Stimulated activated CD4-positive, alpha-beta T cell treated with anti-CD3 and anti-CD28 coated beads, Interleukin-4, amount 100 ng/mL, for 1 hour (primary cell): ENCODE results near the gene ABCC2.
"Not testable (repeated sequence)": the region's sequence is repeated elsewhere in the genome, so short reads cannot be mapped to it uniquely, and the experiment has no call there.

ENCODE experiments used
- DNase-seq: peaks from one replicate; pipeline ENCODE4 v3.0.0-alpha.2; 2020

The ABCC2 gene

DNA sequence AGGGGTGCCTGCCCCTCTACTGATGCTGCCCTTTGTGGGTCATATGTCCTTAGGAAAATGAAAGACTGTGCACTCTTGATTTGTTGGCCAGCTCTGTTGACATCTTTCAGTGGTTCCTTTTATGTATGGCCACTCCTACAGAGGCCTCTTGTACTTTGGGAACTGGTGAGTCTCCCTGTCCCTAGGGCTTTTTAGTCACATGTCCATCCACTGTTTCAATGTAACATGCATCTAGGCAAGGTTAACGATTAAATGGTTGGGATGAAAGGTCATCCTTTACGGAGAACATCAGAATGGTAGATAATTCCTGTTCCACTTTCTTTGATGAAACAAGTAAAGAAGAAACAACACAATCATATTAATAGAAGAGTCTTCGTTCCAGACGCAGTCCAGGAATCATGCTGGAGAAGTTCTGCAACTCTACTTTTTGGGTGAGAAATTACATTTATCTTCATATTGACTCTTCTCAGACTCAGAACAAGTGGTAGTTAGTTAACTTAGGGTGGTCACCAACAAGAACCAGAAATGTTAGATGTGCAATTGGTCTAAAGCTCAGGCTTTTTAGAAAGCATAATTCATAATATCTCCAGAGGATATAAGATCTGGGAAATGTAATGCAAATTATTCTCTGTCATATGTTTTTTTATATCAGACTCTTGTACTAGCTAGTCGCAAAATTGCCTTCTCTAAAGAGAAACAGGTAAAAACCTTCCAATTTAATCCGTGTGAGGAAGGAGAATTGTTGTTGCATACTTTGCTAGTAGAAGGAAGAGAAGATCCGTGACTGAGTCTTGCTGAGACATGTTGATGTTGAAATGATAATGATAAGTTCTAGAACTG is at the start of gene ABCC2:
TSS of gene ABCC2 (plus strand) at position 194 of the 840 bp plus-strand sequence. CDS start at position 399, 205 bp downstream.
- no peak for DNase-seq

DNA sequence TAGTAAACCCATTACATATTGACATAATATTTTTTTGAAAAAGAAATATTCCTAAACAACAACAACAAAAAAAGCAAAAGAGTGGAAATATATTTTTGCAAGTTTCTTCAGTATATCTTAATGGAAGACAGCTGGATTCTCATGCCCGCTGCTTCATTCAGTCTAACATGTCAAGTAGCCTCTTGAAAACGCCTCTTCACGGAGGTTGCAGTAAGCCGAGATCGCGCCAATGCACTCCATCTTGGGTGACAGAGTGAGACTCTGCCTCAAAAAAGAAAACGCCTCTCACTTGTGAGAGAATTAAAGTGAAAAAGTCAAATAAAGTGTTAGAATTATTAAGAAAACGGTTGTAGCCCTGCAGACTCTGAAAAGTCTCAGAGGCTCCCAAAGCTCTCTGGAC is 49.1 kb upstream of the ABCC2 start:
- DNase-seq: no peak

DNA sequence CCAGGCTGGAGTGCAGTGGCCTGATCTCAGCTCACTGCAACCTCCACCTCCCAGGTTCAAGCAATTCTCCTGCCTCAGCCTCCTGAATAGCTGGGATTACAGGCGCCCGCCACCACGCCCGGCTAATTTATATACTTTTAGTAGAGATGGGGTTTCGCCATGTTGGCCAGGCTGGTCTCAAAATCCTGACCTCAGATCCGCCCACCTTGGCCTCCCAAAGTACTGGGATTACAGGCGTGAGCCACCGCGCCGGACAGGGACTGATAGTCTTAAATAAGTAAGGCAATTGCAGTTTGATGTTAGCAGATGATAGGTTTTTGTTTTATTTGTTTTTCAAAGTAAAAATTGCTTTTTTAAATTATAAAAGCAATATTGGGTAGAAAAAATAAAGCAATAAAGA is 48.3 kb upstream of the ABCC2 start:
- DNase-seq: not testable (repeated sequence)

DNA sequence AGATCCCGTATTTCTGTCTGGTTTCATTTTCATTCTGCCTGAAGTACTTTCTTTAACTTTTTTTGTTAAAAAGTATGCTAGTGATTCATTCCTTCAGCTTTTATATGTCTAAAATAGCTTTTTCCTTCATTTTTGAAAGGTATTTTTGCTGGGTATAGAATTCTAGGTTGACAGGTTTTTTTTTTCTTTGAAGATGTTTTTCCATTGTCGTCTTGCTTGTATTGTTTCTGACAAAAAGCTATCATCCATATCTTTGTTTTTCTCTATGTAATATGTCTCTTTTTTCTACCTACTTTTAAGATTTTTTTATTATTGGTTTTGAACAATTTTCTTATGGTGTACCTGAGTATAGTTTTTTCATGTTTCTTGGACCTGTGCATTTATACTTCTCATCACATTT is 42.2 kb upstream of the ABCC2 start:
- no peak for DNase-seq

DNA sequence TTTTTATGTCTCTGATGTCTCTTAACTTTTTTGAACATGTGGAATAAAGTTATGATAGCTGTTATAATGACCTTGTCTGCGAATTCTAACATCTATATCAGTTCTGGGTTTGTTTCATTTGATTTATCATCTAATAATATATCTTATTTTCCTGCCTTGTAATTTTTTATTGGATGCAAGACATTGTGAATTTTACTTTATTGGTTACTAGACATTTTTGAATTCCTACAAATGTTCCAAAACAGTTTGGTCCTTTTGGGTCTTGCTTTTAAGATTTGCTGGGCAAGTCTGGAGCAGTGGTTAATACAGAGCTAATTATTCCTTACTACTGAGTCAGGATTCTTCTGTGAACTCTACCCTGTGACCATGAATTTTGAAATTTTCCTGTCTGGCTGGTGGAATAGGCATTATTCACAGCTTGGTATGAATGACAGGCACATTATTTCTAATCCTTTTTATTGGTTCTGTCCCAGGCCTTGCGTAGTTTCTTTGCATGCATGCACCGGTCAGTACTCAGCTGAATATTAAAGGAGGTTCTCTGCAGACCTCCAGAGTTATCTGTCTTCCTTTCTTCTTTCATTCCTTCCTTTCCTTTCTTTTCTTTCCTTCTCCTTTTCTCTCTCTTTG is 41.4 kb upstream of the ABCC2 start:
- DNase-seq: no peak

DNA sequence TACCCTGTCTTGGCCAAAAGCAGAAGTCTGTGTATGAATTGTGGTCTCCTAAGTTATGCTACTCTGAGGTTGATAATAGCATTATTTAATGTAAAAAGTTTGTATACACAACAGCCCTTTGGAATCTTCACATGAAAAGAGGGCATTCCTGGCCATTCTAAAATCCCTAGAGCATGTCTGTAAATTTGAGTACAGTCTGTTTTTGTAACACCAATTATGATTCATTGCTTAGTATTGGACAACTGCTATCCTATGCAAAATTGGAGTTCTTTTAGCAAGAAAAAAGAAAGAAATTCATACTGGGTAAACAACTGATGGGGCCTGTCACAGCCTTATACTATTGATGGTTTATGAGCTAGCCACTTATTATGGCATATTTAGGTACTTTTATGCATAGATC is 40.2 kb upstream of the ABCC2 start:
- no peak for DNase-seq

DNA sequence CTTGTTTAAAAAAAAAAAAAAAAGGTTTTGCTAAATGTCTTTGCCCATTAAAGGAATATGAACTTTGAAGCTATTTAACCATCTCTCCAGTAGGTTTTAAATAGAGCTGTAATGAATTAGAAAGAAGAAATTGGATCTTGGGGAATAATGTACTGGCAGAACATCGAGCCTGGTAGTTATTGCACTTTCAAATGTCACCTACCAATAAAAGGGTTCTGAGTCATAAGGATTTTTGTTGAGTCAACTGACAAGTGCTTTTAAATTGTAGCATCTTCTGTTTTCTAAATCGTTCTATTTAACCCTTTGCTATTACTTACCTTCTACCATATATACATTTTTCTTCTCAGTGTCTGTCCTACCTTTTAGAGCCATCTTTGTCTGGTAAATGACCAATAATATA is 39.7 kb upstream of the ABCC2 start:
- no peak for DNase-seq

DNA sequence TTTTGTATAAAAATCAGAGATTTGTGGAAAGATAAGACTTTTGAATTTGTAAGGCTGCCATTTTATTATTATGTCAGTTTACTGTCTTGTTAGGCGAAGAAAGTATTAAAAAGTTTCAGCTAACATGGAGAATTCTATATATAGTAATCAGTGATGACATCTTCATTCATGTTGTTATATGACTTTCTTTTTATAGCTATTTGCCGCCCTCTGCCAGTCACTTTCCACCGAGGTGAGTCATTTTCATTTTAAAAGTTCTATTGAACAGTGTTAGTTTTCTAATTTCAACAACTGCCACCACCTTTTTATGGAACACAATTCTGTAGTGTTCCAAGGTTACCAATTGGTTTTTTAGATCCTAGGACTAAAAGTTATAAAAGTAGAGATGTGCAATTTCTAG is 38.6 kb upstream of the ABCC2 start:
- no peak for DNase-seq

DNA sequence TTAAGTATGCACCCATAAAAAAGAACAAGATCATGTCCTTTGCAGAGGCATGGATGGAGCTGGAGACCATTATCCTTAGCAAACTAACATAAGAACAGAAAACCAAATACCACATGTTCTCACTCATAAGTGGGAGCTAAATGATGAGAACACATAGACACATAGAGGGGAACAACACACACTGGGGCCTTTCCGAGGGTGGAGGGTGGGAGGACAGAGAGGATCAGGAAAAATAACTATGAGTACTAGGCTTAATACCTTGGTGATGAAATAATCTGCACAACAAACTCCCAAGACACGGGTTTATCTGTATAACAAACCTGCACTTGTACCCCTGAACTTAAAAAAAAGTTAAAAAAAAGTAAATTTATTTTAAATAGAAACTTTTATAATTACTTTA is 36.3 kb upstream of the ABCC2 start:
- DNase-seq: not testable (repeated sequence)

DNA sequence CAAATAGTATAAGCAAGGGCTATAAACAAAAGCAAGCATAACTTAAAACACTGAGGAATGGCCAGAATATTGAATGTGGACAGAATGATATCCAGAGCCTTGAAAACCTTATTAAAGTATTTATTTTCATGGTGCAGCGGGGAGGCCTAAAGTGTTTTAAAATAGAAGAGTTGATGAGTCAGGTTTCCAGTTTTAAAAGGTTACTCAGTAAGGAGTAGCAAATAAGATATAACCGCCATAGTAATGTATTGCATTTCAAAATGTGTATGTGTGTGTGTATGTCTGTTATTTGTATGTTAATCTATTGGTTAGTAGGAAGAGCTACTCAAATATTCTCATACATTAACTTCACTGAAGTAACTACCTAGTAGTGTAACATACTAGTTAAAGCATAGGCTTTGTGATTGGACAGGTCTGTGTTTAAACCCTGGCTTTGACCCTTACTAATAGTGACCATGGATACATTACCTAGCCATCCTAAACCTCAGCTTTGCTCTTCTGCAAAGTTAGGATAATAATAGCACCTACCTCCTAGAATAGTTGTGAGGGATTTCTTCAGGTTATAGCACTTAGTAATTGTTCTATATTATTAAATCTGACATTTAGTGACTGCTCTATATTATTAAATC is 33.5 kb upstream of the ABCC2 start:
- DNase-seq: no peak

DNA sequence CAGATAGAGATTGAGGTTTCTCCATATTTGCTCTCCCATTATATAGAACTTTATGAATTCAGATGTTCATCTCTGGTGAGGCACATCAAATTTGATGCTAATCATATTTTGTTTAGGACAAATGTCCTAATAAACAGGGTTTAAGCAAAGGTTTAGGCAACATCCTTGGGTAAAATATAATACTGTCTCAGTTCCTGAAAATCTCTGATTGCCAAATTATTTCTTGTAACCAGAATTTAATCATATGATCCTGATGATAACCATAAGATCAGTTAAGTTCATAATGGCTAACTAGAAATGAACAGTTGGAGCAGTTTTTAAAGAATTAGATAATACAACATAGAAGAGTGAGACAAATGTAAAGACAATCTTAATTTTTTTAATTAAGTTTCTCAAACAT is 31.8 kb upstream of the ABCC2 start:
- no peak for DNase-seq

DNA sequence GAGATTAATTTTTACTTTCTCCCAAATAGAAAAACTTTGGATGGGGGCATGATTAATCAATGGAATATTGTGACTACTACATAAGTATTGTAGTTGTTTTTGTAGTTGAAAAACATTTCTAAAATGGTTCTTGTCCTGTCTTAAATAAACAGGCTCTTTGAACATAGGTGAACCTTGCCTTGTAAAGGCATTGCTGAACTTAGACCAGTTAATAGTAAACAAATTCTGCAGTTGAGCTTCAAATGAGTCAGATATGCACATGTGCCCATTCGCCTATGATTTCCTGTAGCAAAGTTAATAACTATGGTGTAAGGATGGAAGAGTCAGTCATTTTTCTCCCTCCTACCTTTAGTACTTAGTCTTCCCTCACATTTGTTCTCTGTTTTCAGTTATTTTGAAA is 27.8 kb upstream of the ABCC2 start:
- DNase-seq: no peak

DNA sequence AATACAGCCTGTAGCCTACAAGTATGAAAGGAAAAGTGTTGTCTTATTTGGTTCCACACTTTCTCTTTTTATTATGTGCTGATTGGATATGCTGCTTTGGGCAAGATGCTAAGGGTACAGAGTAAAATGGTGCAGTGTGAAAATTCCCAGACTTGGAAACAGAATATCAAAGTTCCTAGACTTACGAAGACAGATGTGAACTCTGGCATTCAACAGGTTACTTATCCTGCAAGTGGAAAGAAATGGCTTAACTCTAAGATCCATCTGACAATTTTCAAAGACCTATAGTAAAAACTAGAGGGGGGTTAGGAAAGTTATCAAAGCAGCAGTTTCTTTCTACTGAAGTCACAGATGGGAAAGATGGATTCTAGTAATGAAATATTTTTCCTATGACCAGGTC is 26.3 kb upstream of the ABCC2 start:
- no peak for DNase-seq

DNA sequence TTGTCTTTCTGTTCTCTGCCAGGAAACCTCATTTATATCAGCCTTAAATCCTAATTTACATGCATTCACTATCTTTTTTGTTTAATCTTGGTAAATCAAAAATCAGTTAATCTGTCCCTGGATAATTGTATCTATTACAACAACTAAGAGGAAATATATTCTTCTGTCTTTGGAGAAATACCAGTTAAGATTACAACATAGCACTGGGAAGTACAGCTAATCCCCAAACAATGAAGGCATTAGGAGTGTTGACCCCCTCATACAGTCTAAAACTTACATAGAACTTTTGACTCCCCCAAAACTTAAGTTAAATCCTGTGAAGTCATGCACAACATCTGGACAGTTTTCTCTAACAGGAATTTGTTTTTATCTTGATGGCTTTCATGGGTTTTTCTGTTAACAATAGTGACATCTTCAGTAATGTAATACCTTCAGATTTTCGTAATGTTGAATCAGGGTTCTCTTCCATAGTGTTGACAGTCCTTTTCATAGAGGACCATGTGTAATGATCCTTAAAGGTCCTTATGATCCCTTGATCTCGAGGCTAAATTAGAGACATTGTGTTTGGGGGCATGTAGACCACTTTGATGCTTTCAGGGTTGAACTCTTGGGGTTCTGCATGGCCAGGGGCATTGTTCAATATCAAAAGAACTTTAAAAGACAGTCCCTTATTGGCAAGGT is 24.1 kb upstream of the ABCC2 start:
- no peak for DNase-seq

DNA sequence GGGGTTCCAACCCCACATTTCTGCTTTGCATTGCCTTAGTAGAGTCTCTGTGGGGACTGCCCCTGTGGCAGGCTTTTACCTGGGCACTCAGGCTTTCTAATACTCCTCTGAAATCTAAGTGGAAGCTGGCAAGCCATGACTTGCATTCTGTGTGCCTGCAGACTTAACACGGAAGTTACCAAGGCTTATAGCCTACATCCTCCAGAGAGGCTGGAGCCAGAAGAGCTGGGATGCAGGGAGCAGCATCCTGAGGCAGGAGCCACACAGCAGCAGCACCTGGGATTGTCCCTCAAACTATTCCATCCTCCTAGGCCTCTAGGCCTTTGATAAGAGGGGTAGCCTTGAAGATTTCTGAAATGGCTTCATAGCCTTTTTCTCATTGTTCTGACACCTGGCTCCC is 22.1 kb upstream of the ABCC2 start:
- no peak for DNase-seq

DNA sequence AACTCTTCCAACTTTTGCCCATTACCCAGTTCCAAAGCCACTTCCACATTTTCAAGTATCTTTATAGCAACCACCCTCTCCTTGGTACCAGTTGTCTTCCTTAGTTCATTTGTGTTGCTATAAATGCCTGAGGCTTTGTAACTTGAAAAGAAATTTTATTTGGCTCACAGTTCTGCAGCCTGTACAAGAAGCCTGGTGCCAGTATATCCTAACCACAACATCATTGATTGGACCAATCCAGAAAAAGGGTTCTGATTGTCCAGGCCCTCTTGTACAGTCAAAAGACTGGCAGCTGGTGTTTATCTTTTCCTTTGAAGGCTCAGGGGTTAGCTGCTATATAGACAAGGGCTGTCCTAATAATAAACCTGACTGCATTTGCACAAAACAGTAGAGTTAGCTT is 21.1 kb upstream of the ABCC2 start:
- DNase-seq: no peak

DNA sequence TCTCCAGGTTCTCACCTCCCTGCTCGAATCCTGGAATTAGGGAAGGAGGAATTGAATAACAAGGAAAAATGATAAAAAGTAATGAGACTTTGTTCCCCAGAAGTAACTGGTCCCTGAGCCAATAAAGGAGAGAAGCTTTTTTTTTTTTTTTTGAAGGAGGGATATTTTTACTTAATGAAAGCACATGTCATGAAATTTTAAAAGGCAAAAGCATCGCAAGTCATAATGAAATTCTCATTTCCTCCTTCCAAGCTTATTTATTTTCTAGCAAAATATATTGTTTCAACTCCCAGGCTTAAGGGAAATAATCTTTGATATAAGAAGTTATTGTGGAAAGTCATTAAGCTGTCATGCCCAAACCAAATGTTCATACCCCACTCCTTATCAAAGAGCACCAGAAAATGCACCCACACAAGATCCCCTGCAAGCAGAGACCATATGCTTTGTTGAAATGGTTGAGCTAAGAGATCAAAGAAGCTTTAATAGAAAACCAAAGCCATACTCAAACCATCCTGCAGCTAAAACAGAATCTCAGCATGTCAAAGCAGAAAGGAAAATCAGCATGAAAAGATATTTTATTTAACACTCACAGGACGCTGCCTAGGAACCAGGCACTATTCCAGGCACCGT is 16.7 kb upstream of the ABCC2 start:
- no peak for DNase-seq

DNA sequence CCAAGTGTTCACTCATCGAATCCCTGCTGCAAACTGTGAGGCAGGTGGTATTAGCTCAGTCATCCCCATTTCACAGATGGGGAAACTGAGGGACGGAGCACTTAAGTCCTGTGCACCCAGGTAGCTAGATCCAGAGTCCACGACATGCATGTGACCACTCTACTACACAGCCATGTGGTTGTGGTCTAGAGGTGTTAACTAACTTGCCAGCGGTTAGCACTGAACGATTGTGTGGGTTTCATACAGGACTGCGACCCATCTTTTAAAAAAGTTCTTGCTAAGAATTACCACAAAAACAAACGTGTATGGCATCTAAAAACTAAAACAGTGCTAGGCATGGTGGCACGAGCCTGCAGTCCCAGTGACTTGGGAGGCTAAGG is 16.1 kb upstream of the ABCC2 start:
- DNase-seq: no peak

DNA sequence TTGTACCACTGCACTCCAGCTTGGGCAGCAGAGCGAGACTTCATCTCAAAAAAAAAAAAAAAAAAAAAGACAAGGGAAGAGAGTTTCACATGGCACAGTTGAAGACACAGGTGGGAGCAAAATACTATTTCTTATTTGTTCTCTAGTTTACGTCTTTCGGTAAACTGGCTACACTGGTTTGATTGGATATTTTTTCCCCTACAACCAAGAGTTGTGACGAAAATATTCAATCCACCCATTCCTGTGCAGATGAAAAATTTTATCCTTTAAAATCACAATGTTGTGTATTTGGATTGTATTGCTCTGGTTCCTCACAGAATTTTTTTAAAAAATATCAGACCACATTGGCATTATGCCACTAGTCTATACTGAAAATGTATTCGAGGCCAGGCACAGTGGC is 14.5 kb upstream of the ABCC2 start:
- DNase-seq: no peak

DNA sequence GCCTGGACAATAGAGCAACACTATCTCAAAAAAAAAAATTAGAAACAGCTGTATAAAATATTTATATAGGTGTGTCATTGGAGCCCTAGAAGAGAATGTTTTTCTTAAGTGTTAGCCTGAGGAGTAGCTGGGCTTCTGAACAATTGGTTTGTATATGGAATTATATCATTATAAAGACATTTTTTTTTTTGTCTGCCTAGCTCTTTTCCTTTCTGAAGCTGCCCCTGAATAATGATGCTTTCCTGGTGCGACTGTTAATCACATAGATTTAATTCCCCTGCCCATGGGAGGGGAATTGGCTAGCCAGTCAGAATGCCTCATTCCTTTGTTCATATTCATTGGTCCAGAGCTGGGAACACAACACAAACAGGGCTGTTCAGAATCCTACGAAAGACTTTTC is 13.9 kb upstream of the ABCC2 start:
- DNase-seq: no peak

DNA sequence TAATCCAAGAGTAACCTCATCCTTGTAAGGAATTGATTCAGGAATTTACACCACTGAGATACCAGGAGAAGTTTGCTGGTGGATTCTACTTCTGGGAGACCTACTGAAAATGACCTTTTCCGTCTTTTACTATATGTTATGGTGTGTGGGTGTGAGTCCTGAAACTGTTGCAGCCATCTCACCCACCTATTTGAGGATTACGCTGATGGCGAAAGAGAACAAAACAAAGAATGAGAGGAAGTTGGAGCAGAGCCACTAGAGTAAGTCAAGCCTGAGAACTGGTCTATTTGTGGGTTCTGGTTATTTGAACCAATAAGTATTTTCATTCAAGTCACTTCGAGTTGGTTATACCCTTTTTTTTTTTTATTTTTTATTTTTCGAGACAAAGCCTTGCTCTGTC is 12.7 kb upstream of the ABCC2 start:
- no peak for DNase-seq

DNA sequence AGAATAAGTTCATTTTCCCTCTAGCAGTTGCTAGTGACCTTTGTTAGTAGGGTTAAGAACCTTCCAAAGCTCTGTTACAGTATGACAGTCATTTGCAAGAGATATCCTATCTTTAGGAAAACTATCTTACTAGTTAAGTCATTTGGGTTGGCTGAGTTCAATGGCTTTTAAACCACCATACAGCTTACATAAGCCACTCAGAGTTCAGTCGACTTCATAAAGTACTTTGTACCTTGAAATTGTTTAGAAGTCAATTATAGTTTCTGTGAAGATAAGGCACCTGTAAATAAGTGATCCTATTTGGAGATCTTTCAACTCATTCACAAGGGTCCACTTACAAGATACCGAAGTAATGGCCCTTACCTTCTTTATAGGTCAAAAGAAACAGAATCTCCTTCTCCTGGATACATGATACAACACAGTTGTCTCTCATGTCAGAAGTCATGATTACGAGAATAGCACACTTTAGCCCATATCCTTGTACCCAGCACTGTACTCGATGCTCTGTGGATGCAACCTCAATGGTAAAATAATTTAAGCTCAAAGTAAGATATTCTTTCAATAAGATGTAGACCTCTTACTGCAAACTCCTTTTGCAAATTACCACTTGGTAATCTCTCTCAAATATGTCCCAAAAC is 11.9 kb upstream of the ABCC2 start:
- DNase-seq: no peak

DNA sequence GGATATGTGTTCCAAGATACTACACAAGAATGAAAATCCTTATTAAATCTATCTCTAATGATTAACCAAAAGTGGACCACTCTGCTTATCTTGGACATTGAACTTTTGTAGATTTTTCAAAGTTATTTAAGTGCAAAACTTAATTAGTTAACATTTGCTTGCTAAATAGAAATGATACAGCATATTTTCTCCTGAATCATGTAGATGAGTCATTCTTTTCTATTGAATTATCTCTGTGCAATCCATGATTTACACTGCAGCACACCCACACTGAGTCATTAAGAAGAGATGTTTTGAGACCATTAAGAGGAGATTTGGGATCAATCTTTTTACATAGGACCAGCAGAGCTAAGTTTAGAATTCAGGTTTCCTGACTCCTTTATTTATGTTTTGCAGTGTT is 6.6 kb upstream of the ABCC2 start:
- no peak for DNase-seq
